GM19324 (cell line): Measurements from ENCODE around the gene CASKIN1.

ENCODE experiments used
- ATAC-seq: cut with Tn5 transposase; IDR thresholded peaks from one replicate; pipeline ENCODE4 v1.9.1; 2021; ENCODE audit warnings: mild to moderate bottlenecking, moderate library complexity; ENCODE audit not compliant: unreplicated experiment, low FRiP score

Gene CASKIN1

DNA sequence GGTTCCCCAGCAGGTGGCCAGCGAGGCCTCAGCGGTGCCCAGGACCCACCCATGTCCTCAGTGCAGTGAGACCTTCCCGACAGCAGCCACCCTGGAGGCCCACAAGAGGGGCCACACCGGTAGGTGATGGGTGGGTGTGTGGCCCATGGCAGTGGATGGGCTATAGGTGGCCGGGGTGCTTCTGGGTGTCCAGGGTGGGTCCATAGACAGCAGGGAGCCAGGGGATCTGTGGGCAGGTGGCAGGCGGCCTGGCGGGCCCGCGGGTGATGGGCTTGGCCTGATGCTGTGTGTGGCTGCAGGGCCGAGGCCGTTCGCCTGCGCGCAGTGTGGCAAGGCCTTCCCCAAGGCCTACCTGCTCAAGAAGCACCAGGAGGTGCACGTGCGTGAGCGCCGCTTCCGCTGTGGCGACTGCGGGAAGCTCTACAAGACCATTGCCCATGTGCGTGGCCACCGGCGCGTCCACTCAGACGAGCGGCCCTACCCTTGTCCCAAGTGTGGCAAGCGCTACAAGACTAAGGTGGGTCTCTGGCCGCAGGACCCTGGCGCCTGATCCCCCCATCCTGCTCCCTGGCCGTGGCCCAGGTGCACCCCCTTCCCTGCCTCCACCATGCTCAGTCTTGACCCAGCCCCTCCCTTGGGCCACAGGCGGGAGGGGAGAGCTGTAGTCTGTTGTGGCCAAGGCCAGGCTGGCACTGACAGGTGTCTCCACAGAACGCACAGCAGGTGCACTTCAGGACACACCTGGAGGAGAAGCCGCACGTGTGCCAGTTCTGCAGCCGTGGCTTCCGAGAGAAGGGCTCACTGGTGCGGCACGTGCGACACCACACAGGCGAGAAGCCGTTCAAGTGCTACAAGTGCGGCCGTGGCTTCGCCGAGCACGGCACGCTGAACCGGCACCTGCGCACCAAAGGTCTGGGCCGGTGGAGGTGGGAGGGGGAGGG lies 37.7 kb upstream of the CASKIN1 start:
- ATAC-seq: no peak

DNA sequence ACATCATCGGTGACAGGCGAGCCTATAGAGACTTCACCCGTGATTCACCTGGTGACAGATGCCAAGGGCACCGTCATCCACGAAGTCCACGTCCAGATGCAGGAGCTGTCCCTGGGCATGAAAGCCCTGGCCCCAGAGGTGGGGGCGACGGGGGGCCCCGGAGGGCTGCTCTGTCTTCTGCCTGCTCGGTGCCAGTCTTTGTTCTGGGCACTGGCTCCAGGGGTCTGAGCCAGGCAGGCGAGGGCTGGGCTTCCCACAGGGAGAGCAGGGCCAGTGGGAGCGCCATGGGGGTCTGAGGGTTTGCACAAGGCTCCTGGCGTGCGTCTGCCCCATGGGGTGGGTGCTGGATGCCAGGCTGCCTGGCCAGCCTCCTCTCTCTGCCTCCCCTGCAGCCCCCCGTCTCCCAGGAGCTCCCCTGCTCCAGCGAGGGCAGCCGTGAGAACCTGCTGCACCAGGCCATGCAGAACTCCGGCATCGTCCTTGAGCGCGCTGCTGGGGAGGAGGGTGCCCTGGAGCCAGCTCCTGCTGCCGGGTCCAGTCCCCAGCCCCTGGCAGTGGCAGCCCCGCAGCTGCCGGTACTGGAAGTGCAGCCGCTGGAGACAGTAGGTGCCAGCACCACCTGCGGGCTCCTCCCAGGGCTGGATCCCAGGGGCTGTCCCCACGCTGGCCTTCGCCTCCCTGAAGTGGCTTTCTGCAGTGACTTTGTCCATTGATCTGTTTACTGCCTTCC lies 36.8 kb upstream of the CASKIN1 start:
- no peak for ATAC-seq

DNA sequence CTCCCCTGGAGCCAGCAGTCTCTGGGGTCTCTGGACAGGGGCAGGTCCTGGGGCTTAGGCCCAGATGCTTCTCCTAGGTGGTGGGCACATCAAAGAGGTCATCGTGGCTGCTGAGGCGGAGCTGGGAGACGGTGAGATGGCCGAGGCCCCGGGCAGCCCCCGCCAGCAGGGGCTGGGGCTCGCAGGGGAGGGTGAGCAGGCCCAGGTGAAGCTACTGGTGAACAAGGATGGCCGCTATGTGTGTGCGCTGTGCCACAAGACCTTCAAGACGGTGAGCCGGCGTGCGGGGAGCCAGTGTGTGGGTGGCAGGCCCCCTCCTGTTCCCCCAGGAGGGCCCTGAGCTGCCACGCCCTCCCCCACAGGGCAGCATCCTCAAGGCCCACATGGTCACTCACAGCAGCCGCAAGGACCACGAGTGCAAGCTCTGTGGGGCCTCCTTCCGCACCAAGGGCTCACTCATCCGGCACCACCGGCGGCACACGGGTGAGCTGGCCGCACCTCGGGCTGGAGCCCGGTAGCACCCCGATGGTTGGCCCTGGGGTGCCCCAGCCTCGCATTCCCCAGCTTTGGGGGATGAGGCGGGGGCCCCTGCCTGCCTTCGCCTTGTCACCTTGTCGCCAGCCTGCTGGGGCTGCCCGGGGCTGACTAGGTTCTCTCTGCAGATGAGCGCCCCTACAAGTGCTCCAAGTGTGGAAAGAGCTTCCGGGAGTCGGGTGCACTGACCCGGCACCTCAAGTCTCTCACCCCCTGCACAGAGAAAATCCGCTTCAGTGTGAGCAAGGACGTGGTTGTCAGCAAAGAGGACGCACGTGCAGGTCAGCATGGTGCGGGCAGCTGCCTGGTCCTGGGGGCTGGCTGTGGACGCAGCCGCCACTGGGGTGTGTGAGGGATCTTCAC lies 35.9 kb upstream of the CASKIN1 start:
- no peak for ATAC-seq

DNA sequence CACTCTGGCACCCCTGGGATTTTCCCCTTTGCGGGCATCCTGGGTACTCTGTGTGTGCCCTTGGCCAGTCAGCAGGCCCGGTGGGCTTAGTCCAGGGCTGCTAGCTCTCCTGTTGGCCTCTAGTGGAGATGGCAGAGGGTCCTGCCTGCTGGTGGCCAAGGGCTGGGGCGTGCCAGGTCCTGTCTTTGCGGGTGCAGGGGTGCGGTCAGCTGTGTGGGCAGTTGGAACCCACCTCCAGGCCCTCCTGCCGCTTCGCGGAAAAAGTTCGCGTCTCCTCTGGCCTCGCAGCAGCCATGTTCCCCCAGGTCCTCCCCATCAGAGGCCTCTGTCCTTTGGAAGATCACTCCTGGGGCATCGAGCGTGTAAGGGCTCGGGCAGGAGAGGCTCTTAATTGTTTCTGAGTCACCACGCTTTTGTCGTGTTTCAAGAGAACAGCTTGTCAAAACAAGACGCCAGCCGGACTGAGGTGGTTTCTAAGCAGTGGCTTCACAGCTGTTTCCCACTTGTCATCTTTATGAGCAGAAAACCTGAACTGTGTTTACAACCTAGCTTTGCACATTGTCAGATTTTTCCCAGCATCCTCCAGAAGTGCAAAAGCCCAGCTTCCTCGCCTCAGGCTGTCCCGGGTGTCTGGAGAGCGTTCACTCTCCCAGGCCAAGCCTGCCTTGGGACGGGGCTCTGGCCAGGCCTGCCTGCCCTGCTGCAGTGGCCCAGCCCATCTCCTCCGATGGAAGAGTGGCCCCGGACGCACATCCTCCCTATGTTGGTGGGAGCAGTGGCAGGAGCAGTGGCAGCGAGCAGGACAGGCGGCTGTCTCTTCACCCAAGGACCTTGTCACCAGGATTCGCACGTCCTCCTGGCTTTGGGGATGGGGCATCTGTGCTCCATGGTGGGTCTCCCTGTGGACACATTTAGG lies 34.9 kb upstream of the CASKIN1 start:
- ATAC-seq: no peak

DNA sequence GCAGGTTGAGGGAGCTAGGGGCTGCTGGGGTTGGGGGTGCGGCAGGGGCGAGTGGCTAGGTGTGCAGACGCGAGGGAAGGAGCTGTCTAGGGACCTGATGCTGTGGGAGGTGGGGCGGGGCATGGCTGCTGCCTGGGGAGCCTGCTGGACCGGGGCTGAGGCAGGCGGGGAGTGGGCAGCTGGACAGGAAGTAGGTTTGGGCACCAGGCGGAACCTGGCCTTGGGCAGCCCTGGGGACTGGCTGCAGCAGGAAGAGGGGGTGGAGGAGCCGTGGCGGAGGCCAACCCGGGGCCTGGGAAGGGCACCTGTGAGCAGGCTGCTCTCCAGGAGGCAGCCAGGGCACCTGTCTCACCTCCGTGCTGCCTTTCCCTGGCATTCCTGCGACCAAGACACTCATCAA lies 34.0 kb upstream of the CASKIN1 start:
- ATAC-seq: no peak

DNA sequence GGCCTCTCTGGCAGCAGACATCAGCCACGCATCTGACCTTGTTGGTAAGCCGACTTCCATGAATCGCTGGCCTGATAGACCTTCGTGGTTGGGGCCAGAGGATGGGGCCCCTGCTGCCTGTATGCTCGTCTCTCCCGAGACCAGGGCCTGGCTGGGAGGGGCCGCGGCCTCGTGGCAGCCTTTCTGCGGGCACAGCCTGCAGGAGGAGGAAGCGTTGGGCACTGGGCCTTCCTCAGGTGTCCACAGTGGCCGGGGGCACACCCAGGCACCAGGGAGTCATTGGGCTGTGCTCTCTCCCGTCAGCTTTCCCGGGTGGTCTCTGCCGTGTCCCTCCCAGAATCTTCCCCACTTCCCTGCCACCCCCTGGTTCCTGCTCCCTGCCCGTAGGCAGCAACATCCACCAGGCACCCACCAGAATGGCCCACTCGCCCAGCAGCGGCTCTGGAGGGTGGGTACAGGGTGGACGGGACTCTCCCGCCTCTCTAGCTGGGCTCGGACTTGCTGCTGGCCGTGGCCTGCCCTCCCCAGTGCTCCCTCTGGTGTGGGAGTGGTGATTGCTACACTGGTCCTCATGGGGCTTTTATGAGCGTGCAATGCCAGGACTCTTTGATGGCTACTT lies 33.3 kb upstream of the CASKIN1 start:
- ATAC-seq: no peak

DNA sequence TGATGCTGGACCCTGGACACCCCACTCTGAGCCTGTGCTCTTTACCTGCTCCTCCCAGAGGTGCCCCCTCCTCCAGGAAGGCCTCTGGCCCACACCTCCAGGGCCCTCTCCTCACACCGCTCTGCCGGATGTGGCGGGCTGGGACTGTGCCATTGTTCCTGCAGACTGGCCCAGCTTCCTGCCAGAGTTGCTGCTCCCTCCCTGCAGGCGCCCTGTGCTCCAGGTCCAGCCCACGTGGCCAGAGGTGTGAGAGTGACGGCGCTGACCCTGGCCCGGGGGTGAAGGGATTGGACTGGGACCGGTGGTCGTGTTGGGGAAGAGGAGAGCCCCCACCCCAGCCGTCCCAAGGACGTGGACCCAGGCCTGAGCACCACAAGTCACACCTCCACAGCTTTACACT lies 32.7 kb upstream of the CASKIN1 start:
- no peak for ATAC-seq

DNA sequence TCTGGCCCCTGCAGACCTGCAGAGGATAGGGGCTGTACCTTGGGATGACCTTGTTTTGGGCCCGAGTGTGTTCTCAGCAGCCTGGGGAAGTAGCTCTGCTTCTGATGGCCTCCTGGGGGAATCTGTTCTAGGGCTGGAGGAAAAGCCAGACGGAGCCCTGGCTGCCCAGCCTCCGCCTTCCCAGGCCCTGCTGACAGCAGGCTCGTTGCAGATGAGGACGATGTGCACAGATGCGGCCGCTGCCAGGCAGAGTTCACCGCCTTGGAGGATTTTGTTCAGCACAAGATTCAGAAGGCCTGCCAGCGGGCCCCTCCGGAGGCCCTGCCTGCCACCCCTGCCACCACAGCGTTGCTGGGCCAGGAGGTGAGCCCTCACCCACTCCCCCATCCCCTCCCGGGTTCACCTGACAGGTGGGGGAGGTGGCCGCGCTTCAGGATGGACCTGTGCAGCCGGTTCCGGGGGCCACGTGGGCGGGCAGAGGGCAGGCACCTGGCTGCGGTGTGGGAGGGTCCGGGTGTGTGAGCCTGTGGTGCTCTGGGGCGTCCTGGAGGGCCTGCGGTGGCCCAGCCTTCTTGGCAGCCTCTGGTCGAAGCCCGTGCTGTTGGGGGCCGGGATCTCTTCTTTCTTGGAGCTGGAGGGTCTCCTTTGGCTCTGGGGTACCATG lies 31.9 kb upstream of the CASKIN1 start:
- ATAC-seq: no peak

DNA sequence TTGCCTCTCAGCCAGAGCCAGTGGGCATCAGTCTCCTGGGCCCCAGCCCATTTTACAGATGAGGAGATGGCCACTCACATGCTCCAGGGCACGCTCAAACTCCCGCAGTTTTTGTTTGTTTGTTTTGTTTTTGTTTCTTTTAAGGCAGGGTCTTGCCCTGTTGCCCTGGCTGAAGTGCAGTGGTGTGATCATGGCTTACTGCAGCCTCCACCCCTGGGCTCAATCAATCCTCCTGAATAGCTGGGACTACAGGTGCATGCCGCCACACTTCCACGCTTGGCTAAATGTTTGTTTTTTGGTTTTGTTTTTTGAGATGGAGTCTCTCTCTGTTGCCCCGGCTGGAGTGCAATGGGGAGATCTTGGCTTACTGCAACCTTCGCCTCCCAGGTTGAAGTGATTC lies 30.5 kb upstream of the CASKIN1 start:
- ATAC-seq: no peak

DNA sequence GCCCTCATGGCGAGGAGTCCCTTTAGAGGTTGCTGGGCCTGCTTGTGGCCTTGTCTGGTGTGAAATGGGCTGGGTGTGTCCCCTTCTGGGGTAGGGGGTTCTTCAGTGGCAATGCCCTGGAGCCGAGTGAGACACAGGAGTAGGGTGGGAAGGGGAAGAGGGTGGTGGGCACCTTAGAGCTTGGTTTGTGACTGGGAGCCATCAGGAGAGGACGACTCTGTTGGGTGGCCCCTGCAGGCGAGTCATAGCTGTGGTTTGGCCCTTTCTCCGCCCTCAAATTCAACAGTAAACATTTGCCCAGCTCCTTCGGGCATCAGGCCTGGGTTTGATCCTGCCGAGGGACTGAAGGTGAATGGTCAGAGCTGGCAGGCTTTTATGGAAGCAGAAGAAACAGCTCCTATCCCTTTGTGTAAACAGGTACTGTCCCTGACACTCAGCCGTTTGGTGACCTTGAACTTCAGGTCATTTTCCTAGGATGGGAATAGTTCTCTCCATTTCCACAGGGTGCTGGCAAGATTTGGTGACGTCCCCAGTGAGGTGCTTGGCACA lies 29.9 kb upstream of the CASKIN1 start:
- ATAC-seq: no peak

DNA sequence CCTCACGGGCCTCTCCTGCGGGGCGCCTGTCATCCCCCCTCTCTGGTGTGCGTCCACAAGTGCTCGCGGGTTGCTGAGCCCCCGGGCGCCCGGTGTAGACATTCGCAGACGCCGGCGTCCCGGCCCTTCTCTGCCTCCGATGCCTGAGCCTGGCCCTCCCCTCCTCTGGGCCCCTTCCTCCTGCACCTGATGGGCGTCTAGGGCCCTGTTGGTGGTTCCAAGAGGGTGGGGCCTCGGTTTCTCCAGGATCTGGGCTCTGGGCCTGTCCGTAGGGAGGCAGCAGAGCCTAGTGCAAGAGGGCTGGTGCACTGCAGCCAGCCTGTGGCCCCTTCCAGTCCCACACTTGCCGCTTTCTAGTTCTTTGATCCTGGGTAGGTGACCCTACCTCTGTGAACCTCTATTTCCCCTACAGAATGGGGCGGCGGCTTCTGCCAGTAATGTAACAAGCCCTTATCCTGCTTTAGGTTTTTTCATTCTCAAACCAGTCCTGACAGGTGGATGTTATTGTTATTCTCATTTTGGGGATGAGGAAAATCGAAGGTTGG lies 27.6 kb upstream of the CASKIN1 start:
- ATAC-seq: peak; percentile 19

DNA sequence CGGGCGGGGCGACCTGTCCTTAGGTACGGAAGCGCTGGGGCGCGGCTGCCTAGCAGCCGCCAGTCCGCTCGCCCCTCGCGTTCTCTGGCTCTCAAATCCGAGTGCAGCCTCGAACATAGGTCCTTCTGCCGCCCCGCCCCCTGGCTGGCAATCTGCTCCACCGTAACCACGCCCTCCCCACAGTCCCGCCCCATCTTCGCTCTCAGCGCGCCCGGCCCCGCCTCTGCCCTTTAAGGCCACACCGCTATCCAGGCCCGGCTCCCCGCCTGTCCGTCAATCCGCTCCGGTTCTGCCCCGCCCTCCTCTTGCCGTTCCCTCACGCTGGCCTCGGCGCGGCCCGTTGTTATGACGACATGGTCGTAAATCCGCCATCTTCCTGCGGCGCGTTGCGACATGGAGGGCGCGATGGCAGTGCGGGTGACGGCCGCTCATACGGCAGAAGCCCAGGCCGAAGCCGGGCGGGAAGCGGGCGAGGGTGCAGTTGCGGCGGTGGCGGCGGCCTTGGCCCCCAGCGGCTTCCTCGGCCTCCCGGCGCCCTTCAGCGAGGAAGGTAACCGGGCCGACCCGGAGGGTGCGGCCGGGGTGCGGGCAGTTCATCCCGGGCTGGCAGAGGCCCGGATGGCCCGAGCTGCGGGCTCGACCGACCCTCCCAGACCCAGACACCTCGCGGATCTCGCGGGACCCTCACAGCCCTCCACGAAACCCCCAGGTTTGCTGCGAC lies 27.0 kb upstream of the CASKIN1 start, which contains the start of gene E4F1:
Gene E4F1 (plus strand): TSS at position 371 of the 721 bp plus-strand sequence. CDS start 23 bp downstream, at position 394.
- ATAC-seq: peak; percentile 93

DNA sequence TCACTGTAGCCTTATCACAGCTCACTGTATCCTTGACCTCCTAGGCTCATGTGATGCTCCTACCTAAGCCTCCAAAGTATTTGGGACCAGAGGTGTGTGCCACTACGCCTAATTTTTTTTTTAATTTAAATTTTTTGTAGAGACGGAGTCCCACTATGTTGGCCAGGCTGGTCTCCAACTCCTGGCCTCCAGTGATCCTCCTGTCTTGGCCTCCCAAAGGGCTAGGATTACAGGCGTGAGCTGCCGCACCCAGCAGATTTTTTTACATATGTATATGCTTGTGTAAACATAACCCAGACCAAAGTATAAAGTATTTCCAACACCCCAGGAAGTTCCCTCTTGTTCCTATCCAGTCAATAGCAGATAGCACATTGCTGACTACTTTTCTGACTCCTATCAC lies 19.9 kb upstream of the CASKIN1 start:
- no peak for ATAC-seq

DNA sequence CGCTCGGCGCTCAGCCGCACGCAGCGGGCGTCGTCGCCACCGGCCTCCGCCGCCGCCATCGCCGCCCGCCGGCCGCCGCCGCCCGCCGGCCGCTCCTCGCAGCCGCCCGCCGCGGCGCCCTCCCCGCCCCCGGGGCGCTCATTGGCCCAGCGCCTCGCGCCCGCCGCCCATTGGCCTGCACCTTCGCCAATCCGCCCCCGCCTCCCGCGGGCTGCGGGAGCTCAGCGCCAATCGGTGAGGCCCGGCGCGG lies 18.2 kb upstream of the CASKIN1 start, which contains the start of gene PGP:
Gene PGP (minus strand): TSS at position 122 of the 250 bp plus-strand sequence. CDS start 63 bp downstream, at position 59.
- ATAC-seq: peak; percentile 84

DNA sequence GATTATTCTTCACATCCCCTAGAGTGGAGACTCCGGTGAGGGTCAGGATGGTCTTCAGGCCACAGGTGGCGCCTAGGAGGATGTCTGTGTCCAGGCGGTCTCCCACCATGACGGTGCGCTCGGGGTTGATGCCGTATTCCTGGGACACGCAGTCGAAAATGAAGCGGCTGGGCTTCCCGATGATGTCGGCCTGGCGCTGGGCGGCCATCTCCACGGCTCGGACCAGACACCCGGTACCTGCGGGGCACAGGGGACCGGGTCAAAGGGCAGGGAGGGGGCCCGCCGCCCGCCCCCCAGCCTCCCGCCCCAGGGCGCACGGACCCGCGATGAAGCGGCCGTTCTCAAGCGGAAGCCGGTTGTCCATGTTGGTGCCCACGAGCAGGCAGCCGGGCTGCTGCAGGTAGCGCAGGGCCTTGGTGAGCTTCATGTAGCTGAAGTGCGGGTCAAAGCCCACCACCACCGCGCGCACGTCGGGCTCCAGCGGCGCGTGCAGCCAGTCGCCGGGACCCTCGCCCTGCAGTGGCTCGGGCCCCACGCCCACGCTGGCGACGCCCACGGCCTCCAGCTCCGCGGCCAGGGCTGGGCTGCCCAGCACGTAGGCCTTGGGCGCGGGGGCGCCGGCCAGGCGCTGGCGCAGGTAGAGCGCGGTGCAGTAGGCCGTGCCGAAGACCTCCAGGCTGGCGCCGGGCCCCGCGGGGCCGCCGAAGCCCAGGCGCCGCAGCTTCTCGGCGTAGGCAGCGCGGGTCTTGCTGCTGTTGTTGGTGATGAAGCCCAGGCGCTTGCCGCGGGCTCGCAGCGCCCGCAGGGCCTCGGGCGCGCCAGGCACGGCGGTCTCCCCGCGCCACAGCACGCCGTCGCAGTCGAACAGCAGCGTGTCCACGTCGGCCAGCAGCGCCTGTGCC lies 17.7 kb upstream of the CASKIN1 start:
- peak; percentile 13 for ATAC-seq
